ENCODE data around the gene PDHX. TPM values are rescaled to one million over a fixed set of nuclear protein-coding genes. Genes with fewer than 3 reads are reported as not detected.

Gene PDHX
- total RNA-seq, 1 experiment from 2014 or later, result 85.4 TPM

- DNase-seq, result no peak
- H3K4me3 ChIP-seq (ENCODE audit: low read depth, low read length), result no peak overlapping the region
- H3K4me1 ChIP-seq, result no peaks in the 10 kb centered on the region
- H3K27me3 ChIP-seq (replicated peaks; ENCODE audit: control insufficient read depth, insufficient read depth, low read length), result no peaks in the 10 kb centered on the region
- H3K4me1 Mint-ChIP-seq (ENCODE audit: low read depth, unreplicated experiment), result peaks cover 10% of the 10 kb centered on the region
- no peak overlapping the region for H3K27ac Mint-ChIP-seq (ENCODE audit: unreplicated experiment)
- no peak for TF ChIP-seq CTCF (IDR thresholded peaks at IDR 0.05; ENCODE audit: insufficient read depth in 1 of 2, low read depth in 1 of 2, low read length in 1 of 2, severe bottlenecking in 1 of 2, unreplicated experiment in 1 of 2)
- peaks cover 18% of the 10 kb centered on the region for H3K9me3 Mint-ChIP-seq (ENCODE audit: unreplicated experiment)
- peaks cover 41% of the 10 kb centered on the region for H3K36me3 Mint-ChIP-seq (ENCODE audit: insufficient read depth, unreplicated experiment)
- intact Hi-C loops (cut with micrococcal nuclease; ENCODE audit: unreplicated experiment), result no loop called here
- no TSS peak for BruUV-seq (replicated peaks)
- ChIA-PET CTCF (no interaction called here), POLR2A (no interaction called here)
- H3K27me3 Mint-ChIP-seq (ENCODE audit: insufficient read depth, unreplicated experiment), result no peaks in the 10 kb centered on the region
- no peaks in the 10 kb centered on the region; the same call in none of the 2 replicates for H3K36me3 ChIP-seq (ENCODE audit: control insufficient read depth, insufficient read depth, low read length)
- H3K9me3 ChIP-seq, result no peaks in the 10 kb centered on the region
- H3K4me3 Mint-ChIP-seq (ENCODE audit: unreplicated experiment), result no peak overlapping the region
These were observed 53.6 kb downstream of the PDHX start for GRCh38 chr11:34970033-34970432.

- no peak overlapping the region for H3K4me3 Mint-ChIP-seq (ENCODE audit: unreplicated experiment)
- BruUV-seq (replicated peaks), result no TSS peak
- Histone ChIP-seq H3K9me3 (no peaks in the 10 kb centered on the region), H3K36me3 (ENCODE audit: control insufficient read depth, insufficient read depth, low read length) (no peaks in the 10 kb centered on the region; the same call in none of the 2 replicates), H3K27me3 (replicated peaks; ENCODE audit: control insufficient read depth, insufficient read depth, low read length) (no peaks in the 10 kb centered on the region), H3K4me3 (ENCODE audit: low read depth, low read length) (no peak overlapping the region), H3K4me1 (no peaks in the 10 kb centered on the region)
- CTCF ChIA-PET, result no interaction called here
- POLR2A ChIA-PET, result no interaction called here
- H3K27me3 Mint-ChIP-seq (ENCODE audit: insufficient read depth, unreplicated experiment), result no peaks in the 10 kb centered on the region
- peaks cover 45% of the 10 kb centered on the region for H3K36me3 Mint-ChIP-seq (ENCODE audit: insufficient read depth, unreplicated experiment)
- intact Hi-C loops (cut with micrococcal nuclease; ENCODE audit: unreplicated experiment), result no loop called here
- no peak for TF ChIP-seq CTCF (IDR thresholded peaks at IDR 0.05; ENCODE audit: insufficient read depth in 1 of 2, low read depth in 1 of 2, low read length in 1 of 2, severe bottlenecking in 1 of 2, unreplicated experiment in 1 of 2)
- H3K4me1 Mint-ChIP-seq (ENCODE audit: low read depth, unreplicated experiment), result peaks cover 14% of the 10 kb centered on the region
- peaks cover 18% of the 10 kb centered on the region for H3K9me3 Mint-ChIP-seq (ENCODE audit: unreplicated experiment)
- DNase-seq, result no peak
- H3K27ac Mint-ChIP-seq (ENCODE audit: unreplicated experiment), result no peak overlapping the region
These were observed 54.1 kb downstream of the PDHX start for GRCh38 chr11:34970480-34970879.

- ChIA-PET CTCF (no interaction called here), POLR2A (no interaction called here)
- Mint-ChIP-seq H3K27ac (ENCODE audit: unreplicated experiment) (no peak overlapping the region), H3K9me3 (ENCODE audit: unreplicated experiment) (peaks cover 18% of the 10 kb centered on the region), H3K4me1 (ENCODE audit: low read depth, unreplicated experiment) (peaks cover 23% of the 10 kb centered on the region), H3K36me3 (ENCODE audit: insufficient read depth, unreplicated experiment) (peaks cover 39% of the 10 kb centered on the region), H3K27me3 (ENCODE audit: insufficient read depth, unreplicated experiment) (no peaks in the 10 kb centered on the region), H3K4me3 (ENCODE audit: unreplicated experiment) (no peak overlapping the region)
- Histone ChIP-seq H3K4me1 (0 out of 2 replicates have a peak, but pooled peaks cover 3% of the 10 kb centered on the region), H3K36me3 (ENCODE audit: control insufficient read depth, insufficient read depth, low read length) (no peaks in the 10 kb centered on the region; the same call in 1 of the 2 replicates), H3K4me3 (ENCODE audit: low read depth, low read length) (no peak overlapping the region), H3K9me3 (no peaks in the 10 kb centered on the region), H3K27me3 (replicated peaks; ENCODE audit: control insufficient read depth, insufficient read depth, low read length) (no peaks in the 10 kb centered on the region)
- no TSS peak for BruUV-seq (replicated peaks)
- TF ChIP-seq CTCF (IDR thresholded peaks at IDR 0.05; ENCODE audit: insufficient read depth in 1 of 2, low read depth in 1 of 2, low read length in 1 of 2, severe bottlenecking in 1 of 2, unreplicated experiment in 1 of 2), result no peak
- no peak for DNase-seq
- intact Hi-C loops (cut with micrococcal nuclease; ENCODE audit: unreplicated experiment), result no loop called here
These were observed 55.5 kb downstream of the PDHX start for GRCh38 chr11:34971928-34972327.

Data from Caco-2 (cell line).